AG09309 (cell line): ENCODE results near the gene VIPR2.

Source experiments
- DNase-seq: peaks from one replicate; pipeline ENCODE4 v3.0.0-alpha.2; 2010; ENCODE audit warnings: low read depth
- H3K4me3 ChIP-seq: 2 replicates; pipeline ENCODE4 v1.5.1; 2011; ENCODE audit warnings: mild to moderate bottlenecking, low read depth, low read length, moderate library complexity; ENCODE audit not compliant: control insufficient read depth
- CTCF ChIP-seq: IDR thresholded peaks from 2 replicates; pipeline ENCODE4 v1.5.1; 2011; ENCODE audit warnings: mild to moderate bottlenecking, low read depth, low read length, inconsistent platforms; ENCODE audit not compliant: insufficient read depth, control insufficient read depth; ENCODE audit errors: missing control alignments

VIPR2 gene

GRCh38 chr7:159078911-159079270, 65.8 kb downstream of the VIPR2 start:
- no peak for DNase-seq
- TF ChIP-seq CTCF = no peak
- H3K4me3 ChIP-seq = no peak overlapping the region

DNA sequence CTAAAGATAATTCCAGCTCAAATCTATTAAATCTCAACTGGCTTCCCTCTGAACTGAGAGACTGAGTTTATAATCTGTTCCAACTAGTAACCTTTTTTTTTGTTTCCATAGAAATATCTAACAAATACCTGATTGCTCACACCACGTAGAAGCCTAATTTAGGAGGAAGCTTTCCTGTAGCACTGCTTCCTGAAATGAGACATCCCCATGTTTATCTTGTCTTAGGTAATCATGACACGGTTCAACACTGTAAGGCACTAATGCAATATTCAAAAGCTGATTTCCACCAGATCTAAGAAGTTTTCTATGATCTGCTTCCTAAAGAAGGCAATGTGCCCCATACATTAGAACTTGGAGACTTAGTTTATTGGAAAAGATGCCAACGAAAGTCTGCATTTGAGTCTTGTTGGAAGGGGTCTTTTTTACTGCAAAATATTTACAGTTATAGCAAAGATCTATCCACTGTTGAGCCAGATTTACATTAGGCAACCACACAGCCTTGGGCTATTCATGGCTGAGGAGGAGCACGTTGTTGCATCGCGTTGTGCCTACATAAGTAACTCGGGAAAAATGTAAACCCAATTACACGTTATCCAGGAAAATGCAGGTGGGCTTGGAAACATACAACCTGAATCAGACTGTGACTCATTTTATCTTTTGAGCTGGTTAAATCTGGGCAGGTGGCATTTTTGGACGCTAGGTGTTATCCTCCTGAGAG, 66.3 kb downstream of the VIPR2 start:
- no peak for TF ChIP-seq CTCF
- H3K4me3 ChIP-seq = no peak overlapping the region

GRCh38 chr7:159076333-159076732, 68.3 kb downstream of the VIPR2 start:
- no peak for DNase-seq
- TF ChIP-seq CTCF = no peak
- H3K4me3 ChIP-seq = no peak overlapping the region

More for the DNA sequence above, 66.3 kb downstream of the VIPR2 start:
- no peak for DNase-seq

- DNase-seq = no peak
- no peak overlapping the region for H3K4me3 ChIP-seq
- TF ChIP-seq CTCF = no peak
Observed at GRCh38 chr7:159075563-159076238, 69.0 kb downstream of the VIPR2 start.

DNA sequence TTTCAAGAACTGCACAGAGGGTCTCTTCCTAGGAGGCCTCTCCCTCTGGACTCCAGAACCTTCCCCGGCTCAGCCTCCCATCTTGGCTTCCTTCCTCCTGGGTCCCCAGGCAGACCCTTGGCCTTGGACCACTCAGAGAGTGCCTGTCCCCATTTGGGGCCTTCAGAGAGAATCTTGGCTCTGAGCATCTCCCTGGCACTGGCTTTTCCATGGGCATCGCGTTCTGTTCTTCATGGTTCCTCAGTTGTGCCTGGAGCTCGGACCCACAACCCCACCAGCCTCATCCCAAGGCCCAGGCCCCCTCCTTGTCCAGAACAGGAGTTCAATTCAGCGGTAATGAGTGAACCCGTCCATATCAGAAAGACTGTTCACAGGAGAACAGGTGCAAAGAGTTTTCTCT, 73.4 kb downstream of the VIPR2 start:
- H3K4me3 ChIP-seq = no peak overlapping the region
- no peak for TF ChIP-seq CTCF
- DNase-seq = no peak

- no peak overlapping the region for H3K4me3 ChIP-seq
- no peak for TF ChIP-seq CTCF
- no peak for DNase-seq
Observed at GRCh38 chr7:159070431-159071148, 74.1 kb downstream of the VIPR2 start.
